Occipital lobe (tissue), 2 donors: ENCODE data around the gene BCAS1. TPM values are rescaled to one million over a fixed set of nuclear protein-coding genes. Genes with fewer than 3 reads are reported as not detected.

Source experiments
- DNase-seq: peaks from one replicate; lab custom pipeline; 2025; lab: John Stamatoyannopoulos, UW
- total RNA-seq: library from RNA; depleted of rRNA; stranded (reverse); fragments of >200 nt; gene quantifications from one replicate; pipeline ENCODE4 v1.2.3, GENCODE V29; 2014

Gene BCAS1
- total RNA-seq, 1 donor from 2014 or later: 3.0 TPM

DNA sequence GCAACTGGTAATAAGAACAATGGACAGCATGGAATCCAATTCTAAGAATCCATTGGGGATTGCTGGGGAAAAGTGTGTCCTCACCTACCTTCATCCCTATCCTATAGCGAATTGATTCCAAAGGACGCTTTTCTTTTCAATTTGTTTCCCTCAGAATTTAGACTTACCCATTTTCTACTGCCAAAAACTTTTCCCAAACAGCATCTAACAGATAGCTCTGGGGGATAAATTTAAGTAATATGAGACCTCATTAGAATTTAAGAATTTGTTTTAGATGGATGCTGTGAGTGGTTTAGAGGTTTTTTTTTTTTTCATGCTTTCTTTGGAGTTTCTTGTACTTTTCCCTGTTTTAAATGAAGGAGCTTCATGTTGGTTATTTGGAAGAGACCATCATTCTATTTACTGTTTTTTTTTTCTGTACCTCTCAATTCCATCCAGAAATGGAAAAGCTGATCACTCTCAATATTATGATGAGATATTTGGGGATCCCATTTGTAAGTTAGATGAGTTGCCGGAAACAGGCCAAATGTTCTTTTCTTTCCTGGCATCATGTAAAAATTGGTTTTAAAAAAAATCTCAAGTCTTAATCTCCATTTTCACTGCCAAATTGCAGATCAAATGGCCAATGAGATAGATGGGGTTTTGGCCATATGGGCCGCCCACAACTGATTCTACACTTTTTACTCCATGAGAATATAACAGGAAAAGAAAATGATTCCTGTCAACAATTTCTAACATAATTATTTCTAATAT lies 105.7 kb downstream of the BCAS1 start:
- no peak for DNase-seq

DNA sequence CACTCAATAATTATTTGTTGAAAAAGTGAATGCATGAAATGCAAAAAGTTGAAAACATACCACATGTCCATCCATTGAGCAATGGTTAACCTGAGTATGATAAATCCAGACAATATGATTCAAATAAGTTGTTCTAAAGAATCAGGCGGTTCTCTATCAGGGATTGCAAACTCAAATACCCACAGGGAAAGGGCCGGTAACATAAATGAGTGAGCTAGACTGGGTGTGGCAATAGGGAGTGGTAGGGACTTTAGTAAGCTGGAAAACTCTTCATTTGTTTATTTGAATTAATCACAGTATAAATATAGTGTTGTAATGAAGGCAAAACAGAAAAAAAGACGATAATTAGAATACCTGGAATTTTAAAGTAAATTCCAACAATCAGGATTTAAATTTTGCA lies 106.3 kb downstream of the BCAS1 start:
- DNase-seq: no peak

DNA sequence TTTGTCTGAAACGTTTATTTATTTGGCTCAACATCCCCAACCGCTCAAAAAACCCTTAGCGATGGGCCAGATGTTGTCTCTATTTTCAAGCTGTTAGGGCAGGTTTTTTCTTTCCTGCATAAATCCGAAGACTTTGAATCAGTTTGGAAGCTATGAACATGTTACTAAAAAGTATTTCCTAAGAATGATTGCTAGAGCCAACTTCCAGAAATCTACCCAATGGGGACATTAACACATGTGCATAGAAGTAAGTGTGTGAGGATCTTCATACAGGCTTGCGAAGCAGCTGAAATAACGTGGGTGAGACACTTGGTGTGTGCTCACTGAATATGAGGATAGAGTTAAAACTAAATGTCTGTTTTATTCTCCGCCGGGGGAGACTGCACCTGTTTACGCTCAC lies 106.8 kb downstream of the BCAS1 start:
- DNase-seq: no peak

DNA sequence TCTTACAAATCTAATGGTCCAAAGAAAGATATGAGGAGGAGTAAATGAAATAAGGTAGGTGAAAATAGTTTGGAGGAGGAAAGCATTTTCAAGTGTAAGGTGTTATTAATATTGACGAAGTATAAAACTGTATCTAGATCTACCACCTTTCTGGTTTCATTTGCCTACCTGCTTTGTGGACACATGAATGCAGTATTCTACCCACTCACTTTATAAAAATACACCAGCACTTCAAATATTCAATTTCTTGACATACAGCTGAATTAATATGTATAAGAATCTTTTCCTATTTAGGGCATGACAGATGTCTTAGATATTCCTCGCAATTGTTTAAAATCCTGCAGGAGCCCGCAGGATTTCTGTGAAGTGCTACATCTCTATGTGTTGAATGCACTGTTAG lies 108.0 kb downstream of the BCAS1 start:
- no peak for DNase-seq

DNA sequence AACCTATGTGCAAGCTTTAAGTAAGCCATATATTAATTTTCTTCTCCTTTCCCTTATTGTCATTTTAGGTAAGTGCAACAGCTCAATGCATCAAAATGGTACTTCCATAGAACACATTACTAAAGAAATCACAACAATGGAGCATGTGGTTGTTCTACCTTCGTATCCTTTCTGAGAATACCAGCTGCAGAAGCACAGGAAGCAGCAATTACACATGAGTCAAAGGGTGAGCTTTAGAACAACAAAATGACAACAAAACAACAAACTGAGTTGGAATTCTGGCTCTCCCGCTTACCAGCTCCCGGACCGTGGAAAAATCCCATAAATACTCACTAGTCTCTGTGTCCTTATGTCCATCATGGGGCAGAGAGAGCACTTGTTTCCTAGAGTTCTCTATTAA lies 108.9 kb downstream of the BCAS1 start:
- no peak for DNase-seq

DNA sequence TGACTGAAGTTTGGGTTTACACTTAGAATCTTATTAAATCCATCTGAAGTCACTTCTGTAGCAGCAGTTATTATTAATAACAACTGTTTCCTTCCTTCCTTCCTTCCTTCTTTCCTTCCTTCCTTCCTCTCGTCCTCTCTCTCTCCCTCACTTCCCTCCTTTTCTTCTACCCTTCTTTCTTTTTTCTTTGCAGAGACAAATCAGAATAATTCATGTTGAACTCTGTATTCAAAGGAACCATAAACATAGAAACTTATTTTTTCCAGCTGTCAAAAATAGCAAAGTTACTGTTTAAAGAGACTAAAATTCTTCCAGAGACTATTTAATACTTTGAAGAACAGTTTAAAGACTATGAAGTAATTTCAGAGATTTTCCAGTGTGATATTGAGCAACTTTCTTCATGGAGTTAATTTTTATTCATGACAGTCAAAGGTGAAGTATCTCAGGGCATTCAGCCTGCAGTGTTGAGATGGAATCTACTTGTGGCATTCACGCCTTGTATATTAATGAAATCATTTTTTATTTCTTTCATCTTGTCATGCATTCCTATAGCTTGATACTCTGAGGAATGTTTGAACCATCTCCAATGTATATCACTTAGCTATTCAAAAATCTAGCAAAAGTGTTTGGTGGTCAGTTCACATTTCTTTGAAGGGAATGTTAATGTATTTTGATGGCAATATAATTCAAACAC lies 109.7 kb downstream of the BCAS1 start:
- no peak for DNase-seq

DNA sequence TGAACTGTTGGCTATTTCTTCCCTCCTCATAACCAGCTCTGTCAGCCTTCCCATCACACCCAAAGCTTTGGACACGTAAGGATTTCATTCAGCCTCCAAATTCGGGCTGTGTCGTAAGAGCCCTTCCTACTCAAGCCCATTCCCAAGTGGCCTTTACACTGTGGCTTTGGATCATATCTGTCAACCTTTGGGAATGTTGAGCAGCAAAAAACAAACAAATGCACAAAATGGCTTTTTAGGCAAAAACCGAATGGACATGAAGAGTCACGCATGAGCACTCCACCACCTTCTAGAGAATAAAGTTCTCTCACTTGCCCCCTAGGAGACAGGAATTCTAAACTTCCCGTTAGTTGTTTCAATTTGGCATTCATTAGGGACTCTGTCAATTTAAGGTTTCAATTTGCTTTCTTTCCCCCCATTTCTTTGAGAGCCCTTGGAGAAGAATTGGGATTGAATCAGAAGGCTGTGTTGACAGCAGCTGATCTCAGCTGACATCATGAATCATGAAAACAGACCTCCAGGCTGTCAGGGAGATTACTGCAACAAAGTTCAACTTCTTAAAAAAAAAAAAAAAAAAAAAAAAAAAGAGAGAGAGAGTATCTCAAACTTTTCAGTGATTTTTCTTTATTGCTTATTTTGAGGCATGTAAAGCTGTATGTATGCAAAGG lies 110.3 kb downstream of the BCAS1 start:
- no peak for DNase-seq

DNA sequence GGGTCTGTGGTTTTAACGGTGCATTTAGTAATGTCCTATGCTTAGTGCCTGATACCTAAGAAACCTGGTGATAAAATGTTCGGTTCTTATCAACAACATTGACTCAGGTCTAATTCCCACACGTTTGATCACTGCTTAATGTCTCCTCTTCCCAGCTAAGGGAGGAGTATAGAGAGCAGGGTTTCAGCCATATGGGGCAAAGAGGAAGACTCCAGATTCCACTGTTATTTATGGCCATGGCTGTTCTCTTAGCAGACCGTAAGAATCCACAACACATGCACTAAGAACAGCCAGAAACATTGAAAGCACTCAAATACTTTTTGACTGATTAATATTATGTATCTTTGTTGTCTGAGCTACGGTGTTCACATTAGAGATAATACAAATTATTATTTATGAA lies 112.1 kb downstream of the BCAS1 start:
- no peak for DNase-seq

DNA sequence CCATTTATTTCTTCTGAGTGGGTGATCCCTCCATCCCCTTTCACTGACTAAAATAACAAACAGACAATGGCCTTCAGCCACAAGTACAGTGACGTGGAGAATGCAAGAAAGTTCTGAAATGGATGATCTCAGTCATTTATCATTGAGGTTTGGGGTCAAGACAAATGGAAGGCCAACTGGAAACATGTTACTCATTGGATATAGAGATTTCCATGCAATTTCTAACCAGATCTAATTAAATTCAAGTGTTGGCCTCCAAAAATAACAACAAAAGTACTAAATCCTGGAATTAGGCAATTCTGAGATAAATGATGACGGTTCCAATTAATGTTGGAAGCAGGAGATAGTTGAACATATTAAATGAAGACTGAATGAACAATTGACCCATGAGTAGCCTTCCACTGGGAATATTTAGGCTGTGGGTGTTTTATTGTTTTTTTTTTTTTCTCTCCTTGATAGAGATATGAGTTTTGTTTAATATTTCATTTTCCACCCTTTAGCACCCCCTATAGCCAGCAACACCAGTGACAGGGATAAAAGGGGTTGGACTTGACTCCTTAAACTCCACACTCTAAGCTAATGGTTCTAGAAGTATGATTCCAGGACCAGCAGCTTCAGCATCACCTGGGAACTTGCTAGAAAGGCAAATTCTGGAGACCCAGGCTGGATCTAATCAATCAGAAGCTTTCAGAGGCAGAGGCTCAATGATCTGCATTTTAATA lies 112.8 kb downstream of the BCAS1 start:
- DNase-seq: no peak

DNA sequence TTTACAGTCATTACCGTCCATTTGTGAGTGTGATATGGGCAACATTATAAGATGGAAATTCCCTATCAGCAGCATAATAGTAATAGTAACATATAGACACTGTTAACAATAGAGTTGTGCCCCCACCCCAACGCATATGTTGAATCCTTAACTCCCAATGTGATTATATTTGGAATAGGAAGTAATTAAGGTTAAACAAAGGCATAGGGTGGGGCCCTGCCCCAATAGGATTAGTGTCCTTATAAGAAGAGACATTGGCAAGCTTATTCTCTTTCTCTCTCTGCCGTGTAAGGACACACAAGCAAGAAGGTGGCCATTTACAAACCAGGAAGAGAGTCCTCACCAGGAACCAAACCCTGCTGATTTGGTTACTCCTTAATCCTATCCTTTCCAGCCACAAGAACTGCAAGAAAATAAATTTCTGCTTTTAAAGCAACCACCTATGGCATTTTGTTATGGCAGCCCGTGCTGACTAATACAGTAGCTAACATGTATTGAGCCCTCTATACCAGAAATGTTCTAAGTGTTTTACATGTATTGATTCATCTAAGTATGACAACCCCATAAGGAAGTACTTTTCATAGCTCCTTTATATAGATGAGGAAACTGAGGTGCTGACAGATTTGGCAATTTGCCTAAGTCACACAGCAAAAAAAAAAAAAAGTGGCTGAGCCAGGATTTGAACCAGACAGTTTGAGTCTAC lies 114.2 kb downstream of the BCAS1 start:
- no peak for DNase-seq

DNA sequence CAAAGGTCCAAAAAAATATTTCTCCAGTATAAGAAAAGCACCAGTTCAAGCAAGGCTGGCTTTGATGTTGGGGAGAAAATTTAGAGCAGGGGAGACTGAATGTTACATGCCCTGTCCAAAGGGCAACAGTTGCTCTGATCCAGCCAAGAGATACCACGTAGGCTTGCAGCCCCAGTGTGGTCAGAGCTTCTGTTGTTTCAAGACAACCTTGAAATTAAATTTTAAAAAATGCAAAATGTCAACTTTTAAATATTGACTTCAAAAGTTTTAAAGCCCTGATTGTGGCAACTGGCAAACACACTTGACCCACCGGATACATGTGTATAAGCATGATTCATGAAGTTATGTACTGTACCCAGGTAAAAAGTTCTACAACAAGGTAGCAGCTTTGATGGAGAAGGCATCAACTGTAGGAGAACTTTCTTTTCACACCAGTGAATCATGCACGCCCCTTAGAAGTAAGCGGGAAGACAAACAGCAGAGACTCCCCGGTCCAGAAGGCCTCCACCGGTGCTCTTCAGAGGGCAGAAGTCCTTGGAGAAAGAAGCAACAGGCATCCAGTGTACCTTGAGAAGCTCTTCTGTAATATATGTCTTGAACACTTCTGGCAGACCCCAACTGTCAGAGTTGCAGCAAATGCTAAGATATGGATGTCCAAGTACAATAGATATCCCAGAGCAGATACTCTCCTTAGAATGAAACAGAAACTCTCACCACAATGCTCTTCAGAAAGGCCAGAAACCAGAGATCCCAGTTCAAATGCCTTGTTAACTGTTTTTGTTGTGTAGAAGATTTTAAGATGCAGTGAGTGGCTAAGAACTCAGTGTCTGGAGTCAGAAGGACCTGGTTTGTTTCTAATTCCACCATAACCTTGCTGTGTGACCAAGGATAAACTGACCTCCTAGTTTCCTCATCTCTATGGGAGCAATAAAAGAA lies 115.4 kb downstream of the BCAS1 start:
- no peak for DNase-seq

DNA sequence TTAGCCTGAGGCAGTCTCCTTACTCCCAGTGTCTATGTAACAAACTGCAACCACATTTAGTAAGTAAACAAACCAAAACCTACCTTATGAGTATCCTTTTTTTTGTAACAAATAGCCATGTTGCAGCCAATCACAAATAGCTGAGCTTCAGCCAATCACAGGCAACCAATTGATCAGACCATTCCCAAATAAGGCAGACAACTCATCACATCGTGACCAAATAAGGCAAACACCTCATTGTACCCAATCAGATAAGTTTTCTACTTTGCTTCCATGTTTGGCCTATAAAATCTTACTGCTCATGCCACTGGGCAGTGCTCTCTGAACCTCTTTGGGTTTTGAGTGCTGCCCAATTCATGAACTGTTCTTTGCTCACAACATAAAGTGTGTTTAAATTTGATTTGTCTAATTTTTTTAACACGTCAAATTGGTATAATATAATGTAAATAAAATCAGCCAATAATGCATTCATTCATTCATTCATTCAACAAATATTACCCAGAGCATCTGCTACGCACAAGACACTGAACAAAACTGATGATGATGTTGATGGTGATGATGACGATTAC lies 117.8 kb downstream of the BCAS1 start:
- DNase-seq: no peak

DNA sequence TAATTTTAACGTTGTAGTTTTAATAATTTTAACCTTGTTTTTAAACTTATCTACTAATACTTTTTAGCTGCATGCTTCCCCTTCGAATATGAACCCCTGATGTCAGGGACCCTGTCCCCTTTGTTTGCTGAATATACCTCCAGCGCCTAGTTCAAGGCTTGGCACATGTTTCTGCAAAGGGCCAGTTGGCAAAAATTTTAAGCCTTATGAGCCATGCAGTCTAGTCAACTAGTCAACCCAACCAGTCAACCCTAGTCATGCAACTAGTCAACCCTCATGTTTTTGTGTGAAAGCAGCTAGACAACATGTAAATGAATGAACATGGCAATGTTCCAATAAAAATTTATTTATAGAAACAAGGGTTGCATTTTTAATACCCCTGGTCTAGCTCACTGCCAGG lies 119.8 kb downstream of the BCAS1 start:
- DNase-seq: no peak

DNA sequence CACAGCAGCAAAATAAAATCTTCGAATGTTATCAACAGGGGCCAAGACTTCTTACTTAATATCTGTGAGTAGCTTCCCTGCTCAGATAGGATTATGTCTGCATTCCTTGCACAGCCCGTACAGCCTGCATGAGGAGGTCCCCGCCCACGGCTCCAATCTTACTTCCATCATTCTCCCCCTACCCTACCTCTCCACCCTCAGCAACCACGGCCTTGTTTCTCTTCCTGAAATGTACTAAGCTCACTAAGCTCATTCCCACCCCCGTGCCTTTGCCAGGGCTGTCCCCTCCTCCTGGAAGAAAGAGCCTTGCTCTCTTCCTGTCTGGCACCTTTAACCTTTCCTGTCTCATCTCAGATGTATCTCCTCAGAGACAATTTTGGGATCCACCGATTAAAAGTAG lies 120.4 kb downstream of the BCAS1 start:
- no peak for DNase-seq

DNA sequence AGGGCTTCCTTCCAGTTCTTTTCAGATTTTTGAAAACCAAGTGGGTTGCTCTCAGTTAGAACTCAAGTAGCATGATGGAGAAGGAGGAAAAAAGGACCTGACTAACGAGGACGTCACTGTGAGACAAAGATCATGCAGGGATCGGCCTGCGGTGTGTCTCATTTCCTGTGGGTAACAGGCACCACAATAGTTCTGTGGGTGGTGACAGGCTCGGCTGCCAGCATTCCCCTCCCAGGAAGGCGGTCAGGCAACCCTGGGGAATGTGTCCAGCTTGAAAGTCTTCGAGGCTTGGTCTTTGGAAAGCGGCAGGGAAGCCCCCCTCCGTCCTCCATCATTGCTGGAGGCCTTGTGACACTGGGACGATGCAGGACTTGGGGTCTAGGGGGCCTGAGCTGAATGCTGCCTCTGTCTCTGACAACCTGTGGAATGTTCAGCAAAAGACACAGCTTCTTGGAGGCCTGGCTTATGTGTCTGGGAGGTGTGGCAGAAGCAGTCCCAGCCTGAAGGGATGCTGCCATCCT lies 121.0 kb downstream of the BCAS1 start:
- no peak for DNase-seq

DNA sequence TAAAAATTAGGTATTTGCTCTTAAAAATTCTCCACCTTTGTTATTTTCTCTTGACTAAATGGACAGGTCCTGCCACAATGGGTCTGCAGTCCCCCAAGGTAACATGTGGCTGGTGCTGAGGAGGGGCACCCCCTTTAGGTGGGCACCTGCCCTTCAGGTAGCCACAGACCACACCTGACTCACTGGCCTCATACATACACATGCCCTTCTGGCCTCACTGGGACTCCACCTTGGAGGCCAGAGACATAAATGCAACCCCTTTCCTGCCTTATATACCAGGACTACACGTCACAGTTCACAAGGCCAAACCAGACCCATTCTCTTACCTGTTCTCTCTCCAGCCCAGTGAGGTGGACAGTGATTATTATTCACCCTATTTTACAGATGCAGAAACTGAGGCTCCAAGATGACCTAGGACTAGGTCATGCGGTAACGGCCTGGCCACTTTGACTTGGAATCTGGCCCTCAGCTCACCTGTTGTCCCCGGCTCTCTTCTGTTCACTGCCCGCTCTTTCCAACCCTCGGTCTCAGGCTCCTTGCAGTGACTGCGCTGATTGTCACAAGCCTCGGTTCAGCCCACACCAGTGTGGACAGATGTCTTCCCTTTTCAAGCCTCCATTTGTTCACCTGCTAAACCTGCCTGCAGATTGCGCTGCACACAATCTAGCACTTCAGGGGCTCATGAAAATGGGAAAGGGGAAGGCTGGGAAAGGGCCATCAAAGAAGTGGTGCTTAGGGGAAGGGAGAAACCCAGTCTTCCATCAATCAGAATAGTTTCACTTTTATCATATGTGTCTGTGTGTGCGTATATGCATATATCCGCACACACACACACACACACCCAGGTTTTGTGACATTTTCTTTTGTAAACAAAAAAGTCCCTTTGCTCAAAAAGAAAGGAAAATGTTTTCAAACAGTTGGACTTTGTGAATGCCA lies 121.7 kb downstream of the BCAS1 start:
- no peak for DNase-seq

DNA sequence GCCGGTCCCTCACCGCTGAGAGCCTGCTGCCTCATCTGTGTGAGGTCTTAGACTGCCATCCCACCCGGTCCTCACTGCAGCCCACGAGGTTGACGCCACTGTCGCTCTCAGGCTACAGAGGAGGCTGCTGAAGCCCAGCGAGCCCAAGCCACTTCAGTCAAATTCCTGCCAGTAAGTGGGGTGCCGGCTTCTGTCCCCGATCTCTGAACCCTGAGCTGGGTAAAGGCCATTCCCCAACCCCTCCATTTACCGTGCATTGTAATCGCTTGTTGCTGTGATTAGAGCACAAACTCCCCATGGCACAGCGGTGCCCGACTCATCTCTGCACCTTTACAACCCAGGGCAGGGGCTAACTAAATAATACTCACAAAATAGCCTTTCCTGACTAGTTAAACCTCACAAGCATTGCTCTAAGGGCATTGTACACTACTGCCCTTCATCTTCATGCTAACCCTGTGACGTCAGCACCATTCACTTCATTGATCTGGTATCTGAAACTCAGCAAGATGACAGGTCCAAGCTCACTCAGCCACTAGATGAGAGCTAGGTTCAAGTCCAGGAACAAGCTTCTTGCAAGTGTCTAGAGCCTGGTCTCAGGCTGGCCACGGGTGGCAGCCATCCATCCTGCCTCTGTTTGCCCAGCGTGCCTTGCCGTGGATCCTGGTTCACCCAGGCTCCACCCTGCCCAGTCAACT lies 122.7 kb downstream of the BCAS1 start:
- no peak for DNase-seq

DNA sequence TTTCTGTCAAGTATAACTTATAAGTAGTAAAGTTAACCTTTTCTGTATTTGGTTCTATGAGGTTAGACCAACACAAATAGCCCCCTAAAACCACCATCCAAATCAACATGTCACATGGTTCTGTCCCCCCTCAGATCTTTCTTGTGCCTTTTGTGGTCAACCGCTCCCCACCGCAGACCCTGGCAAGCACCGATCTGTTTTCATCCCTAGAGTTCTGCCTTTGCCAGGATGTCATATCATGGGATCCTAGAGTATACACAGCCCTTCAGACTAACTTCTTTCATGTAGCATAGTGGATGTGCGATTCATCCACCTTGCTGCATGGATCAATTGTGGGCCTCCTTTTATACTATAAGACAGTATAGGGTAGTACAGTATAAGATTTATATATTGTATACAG lies 124.3 kb downstream of the BCAS1 start:
- no peak for DNase-seq
